SK-N-SH treated with all-trans-retinoic acid at 6 μM for 48 hours (cell line): ENCODE data around the gene ZBTB4.

Experiments
- CSDC2 ChIP-seq: fragments of 250-450 bp; sonication (Bioruptor Pico); IDR thresholded peaks from 2 replicates; pipeline ENCODE4 v1.5.0; 2020; ENCODE audit warnings: mild to moderate bottlenecking, moderate library complexity
- OSR1 ChIP-seq: fragments of 250-450 bp; sonication (Bioruptor Pico); IDR thresholded peaks from 2 replicates; pipeline ENCODE4 v1.8.0; 2022; ENCODE audit warnings: moderate library complexity, mild to moderate bottlenecking, inconsistent platforms
- PPARA ChIP-seq: fragments of 250-450 bp; sonication (Bioruptor Pico); IDR thresholded peaks from 2 replicates; pipeline ENCODE4 v1.5.0; 2020; ENCODE audit warnings: mild to moderate bottlenecking, borderline replicate concordance
- RARB ChIP-seq: fragments of 250-450 bp; sonication (Bioruptor Pico); IDR thresholded peaks from 2 replicates; pipeline ENCODE4 v1.8.0; 2021; ENCODE audit warnings: mild to moderate bottlenecking, moderate library complexity
- ZC3H10 ChIP-seq: fragments of 250-450 bp; sonication (Bioruptor Pico); IDR thresholded peaks from 2 replicates; pipeline ENCODE4 v1.5.1; 2021; ENCODE audit warnings: mild to moderate bottlenecking, moderate library complexity
- ZFP3 ChIP-seq: fragments of 250-450 bp; sonication (Bioruptor Pico); IDR thresholded peaks from 2 replicates; pipeline ENCODE4 v1.5.0; 2020; ENCODE audit warnings: mild to moderate bottlenecking, moderate library complexity
- ZFP30 ChIP-seq: fragments of 450-650 bp; formaldehyde crosslinking; IDR thresholded peaks from 2 replicates; pipeline ENCODE4 v1.5.0; 2022; ENCODE audit warnings: mild to moderate bottlenecking, moderate library complexity
- ZNF70 ChIP-seq: fragments of 450-650 bp; formaldehyde crosslinking; IDR thresholded peaks from 2 replicates; pipeline ENCODE4 v1.5.0; 2020; ENCODE audit warnings: mild to moderate bottlenecking, moderate library complexity
- ZNF8 ChIP-seq: fragments of 450-650 bp; formaldehyde crosslinking; IDR thresholded peaks from 2 replicates; pipeline ENCODE4 v1.5.0; 2020; ENCODE audit warnings: mild to moderate bottlenecking, moderate library complexity
- TF ChIP-seq, protein P1 (sequence below): fragments of 250-450 bp; sonication (Bioruptor Pico); IDR thresholded peaks from 2 replicates; pipeline ENCODE4 v1.8.0; 2021; ENCODE audit warnings: low read depth, mild to moderate bottlenecking, moderate library complexity, borderline replicate concordance
- TF ChIP-seq, protein P2 (sequence below): fragments of 250-450 bp; sonication (Bioruptor Pico); IDR thresholded peaks from 2 replicates; pipeline ENCODE4 v1.5.1; 2020; ENCODE audit warnings: low read depth, mild to moderate bottlenecking, moderate library complexity
- TF ChIP-seq, protein P3 (sequence below): fragments of 250-450 bp; sonication (Bioruptor Pico); IDR thresholded peaks from 2 replicates; pipeline ENCODE4 v1.8.0; 2020; ENCODE audit warnings: mild to moderate bottlenecking, moderate library complexity, borderline replicate concordance

DNA sequence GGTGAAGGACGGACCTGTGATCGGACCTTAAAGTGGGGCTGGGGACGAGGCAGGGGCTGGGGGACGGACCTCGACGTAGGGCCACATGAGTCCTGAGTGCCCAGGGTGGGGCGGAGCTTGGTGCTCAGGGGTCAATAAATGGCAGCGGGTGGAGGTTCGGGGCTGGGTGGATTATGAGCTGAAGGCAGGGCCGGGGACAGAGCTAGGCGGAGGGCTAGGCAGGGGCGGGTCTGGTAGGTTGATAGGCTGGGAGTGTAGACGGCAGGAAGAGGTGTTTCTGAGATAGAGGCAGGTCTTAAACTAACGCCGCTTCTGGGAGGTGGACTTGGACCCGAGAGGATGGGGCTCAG, 33.8 kb downstream of the ZBTB4 start:
- TF ChIP-seq, protein P1, sequence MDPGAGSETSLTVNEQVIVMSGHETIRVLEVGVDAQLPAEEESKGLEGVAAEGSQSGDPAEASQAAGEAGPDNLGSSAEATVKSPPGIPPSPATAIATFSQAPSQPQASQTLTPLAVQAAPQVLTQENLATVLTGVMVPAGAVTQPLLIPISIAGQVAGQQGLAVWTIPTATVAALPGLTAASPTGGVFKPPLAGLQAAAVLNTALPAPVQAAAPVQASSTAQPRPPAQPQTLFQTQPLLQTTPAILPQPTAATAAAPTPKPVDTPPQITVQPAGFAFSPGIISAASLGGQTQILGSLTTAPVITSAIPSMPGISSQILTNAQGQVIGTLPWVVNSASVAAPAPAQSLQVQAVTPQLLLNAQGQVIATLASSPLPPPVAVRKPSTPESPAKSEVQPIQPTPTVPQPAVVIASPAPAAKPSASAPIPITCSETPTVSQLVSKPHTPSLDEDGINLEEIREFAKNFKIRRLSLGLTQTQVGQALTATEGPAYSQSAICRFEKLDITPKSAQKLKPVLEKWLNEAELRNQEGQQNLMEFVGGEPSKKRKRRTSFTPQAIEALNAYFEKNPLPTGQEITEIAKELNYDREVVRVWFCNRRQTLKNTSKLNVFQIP, result no peak
- TF ChIP-seq, protein P2, sequence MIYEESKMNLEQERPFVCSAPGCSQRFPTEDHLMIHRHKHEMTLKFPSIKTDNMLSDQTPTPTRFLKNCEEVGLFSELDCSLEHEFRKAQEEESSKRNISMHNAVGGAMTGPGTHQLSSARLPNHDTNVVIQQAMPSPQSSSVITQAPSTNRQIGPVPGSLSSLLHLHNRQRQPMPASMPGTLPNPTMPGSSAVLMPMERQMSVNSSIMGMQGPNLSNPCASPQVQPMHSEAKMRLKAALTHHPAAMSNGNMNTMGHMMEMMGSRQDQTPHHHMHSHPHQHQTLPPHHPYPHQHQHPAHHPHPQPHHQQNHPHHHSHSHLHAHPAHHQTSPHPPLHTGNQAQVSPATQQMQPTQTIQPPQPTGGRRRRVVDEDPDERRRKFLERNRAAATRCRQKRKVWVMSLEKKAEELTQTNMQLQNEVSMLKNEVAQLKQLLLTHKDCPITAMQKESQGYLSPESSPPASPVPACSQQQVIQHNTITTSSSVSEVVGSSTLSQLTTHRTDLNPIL (CRISPR knock-in tag), result no peak
- TF ChIP-seq ZNF70 (no peak), PPARA (no peak), ZC3H10 (CRISPR knock-in tag) (no peak), CSDC2 (CRISPR knock-in tag) (no peak), ZNF8 (CRISPR knock-in tag) (no peak), ZFP3 (no peak), OSR1 (CRISPR knock-in tag) (no peak), RARB (CRISPR knock-in tag) (no peak), ZFP30 (CRISPR knock-in tag) (no peak)
- TF ChIP-seq, protein P3, sequence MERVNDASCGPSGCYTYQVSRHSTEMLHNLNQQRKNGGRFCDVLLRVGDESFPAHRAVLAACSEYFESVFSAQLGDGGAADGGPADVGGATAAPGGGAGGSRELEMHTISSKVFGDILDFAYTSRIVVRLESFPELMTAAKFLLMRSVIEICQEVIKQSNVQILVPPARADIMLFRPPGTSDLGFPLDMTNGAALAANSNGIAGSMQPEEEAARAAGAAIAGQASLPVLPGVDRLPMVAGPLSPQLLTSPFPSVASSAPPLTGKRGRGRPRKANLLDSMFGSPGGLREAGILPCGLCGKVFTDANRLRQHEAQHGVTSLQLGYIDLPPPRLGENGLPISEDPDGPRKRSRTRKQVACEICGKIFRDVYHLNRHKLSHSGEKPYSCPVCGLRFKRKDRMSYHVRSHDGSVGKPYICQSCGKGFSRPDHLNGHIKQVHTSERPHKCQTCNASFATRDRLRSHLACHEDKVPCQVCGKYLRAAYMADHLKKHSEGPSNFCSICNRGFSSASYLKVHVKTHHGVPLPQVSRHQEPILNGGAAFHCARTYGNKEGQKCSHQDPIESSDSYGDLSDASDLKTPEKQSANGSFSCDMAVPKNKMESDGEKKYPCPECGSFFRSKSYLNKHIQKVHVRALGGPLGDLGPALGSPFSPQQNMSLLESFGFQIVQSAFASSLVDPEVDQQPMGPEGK (CRISPR knock-in tag), result no peak
